GM19099 (cell line): ENCODE results near the gene ARHGEF16.

Source experiments
- POLR2A ChIP-seq: IDR thresholded peaks from 3 replicates; pipeline ENCODE4 v1.6.1; 2011; ENCODE audit warnings: low read depth; ENCODE audit not compliant: insufficient read length; ENCODE audit errors: extremely low read depth

Gene ARHGEF16

GRCh38 chr1:3501437-3501836, 47.0 kb downstream of the ARHGEF16 start:
- no peak for TF ChIP-seq POLR2A

GRCh38 chr1:3501856-3502640, 47.6 kb downstream of the ARHGEF16 start:
- TF ChIP-seq POLR2A: no peak

- no peak for TF ChIP-seq POLR2A
These were observed 48.4 kb downstream of the ARHGEF16 start for GRCh38 chr1:3502641-3503524.

- no peak for TF ChIP-seq POLR2A
These were observed 49.0 kb downstream of the ARHGEF16 start for GRCh38 chr1:3503525-3503886.

GRCh38 chr1:3504151-3504821, 49.8 kb downstream of the ARHGEF16 start:
- no peak for TF ChIP-seq POLR2A

GRCh38 chr1:3504822-3505153, 50.3 kb downstream of the ARHGEF16 start:
- no peak for TF ChIP-seq POLR2A

- no peak for TF ChIP-seq POLR2A
These were observed 50.7 kb downstream of the ARHGEF16 start for GRCh38 chr1:3505161-3505560.

GRCh38 chr1:3506041-3506440, 51.6 kb downstream of the ARHGEF16 start:
- TF ChIP-seq POLR2A: no peak

GRCh38 chr1:3506943-3507342, 52.5 kb downstream of the ARHGEF16 start:
- no peak for TF ChIP-seq POLR2A

- no peak for TF ChIP-seq POLR2A
These were observed 53.3 kb downstream of the ARHGEF16 start for GRCh38 chr1:3507636-3508275.

GRCh38 chr1:3508757-3509415, 54.4 kb downstream of the ARHGEF16 start:
- no peak for TF ChIP-seq POLR2A

- no peak for TF ChIP-seq POLR2A
These were observed 55.3 kb downstream of the ARHGEF16 start for GRCh38 chr1:3509721-3510120.

GRCh38 chr1:3510136-3510955, 55.9 kb downstream of the ARHGEF16 start:
- TF ChIP-seq POLR2A: no peak

GRCh38 chr1:3510956-3511250, 56.4 kb downstream of the ARHGEF16 start:
- no peak for TF ChIP-seq POLR2A

- no peak for TF ChIP-seq POLR2A
These were observed 56.8 kb downstream of the ARHGEF16 start for GRCh38 chr1:3511306-3511705.

GRCh38 chr1:3511856-3512255, 57.4 kb downstream of the ARHGEF16 start:
- TF ChIP-seq POLR2A: no peak
